ENCODE results near the gene C6orf89.
A peak's percentile ranks its signal among the peaks of the same experiment; 100 is the strongest.

C6orf89 gene

DNA sequence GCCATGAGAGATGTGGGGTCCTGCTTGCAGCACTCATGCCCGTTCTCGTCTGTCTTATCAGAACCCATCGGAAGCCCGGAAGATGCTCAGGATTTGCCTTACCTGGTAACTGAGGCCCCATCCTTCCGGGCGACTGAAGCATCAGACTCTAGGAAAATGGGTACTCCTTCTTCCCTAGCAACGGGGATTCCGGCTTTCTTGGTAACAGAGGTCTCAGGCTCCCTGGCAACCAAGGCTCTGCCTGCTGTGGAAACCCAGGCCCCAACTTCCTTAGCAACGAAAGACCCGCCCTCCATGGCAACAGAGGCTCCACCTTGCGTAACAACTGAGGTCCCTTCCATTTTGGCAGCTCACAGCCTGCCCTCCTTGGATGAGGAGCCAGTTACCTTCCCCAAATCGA lies 77.1 kb downstream of the C6orf89 start:
- peaks cover 13% of the 10 kb centered on the region for H3K27me3 Mint-ChIP-seq (ENCODE audit: low read depth)
- H3K9me3 Mint-ChIP-seq, result no peaks in the 10 kb centered on the region
- H3K4me3 Mint-ChIP-seq, result no peak overlapping the region
- peaks cover 11% of the 10 kb centered on the region for H3K4me1 Mint-ChIP-seq
- peaks cover 9% of the 10 kb centered on the region for H3K36me3 Mint-ChIP-seq (ENCODE audit: low read depth)
- TF ChIP-seq, protein P1, sequence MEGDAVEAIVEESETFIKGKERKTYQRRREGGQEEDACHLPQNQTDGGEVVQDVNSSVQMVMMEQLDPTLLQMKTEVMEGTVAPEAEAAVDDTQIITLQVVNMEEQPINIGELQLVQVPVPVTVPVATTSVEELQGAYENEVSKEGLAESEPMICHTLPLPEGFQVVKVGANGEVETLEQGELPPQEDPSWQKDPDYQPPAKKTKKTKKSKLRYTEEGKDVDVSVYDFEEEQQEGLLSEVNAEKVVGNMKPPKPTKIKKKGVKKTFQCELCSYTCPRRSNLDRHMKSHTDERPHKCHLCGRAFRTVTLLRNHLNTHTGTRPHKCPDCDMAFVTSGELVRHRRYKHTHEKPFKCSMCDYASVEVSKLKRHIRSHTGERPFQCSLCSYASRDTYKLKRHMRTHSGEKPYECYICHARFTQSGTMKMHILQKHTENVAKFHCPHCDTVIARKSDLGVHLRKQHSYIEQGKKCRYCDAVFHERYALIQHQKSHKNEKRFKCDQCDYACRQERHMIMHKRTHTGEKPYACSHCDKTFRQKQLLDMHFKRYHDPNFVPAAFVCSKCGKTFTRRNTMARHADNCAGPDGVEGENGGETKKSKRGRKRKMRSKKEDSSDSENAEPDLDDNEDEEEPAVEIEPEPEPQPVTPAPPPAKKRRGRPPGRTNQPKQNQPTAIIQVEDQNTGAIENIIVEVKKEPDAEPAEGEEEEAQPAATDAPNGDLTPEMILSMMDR (IDR thresholded peaks at IDR 0.05; ENCODE audit: unreplicated experiment in 3 of 3), result no peak
- peak overlapping the region in 1 of 3 experiments; percentile 33 for H3K27ac Mint-ChIP-seq

DNA sequence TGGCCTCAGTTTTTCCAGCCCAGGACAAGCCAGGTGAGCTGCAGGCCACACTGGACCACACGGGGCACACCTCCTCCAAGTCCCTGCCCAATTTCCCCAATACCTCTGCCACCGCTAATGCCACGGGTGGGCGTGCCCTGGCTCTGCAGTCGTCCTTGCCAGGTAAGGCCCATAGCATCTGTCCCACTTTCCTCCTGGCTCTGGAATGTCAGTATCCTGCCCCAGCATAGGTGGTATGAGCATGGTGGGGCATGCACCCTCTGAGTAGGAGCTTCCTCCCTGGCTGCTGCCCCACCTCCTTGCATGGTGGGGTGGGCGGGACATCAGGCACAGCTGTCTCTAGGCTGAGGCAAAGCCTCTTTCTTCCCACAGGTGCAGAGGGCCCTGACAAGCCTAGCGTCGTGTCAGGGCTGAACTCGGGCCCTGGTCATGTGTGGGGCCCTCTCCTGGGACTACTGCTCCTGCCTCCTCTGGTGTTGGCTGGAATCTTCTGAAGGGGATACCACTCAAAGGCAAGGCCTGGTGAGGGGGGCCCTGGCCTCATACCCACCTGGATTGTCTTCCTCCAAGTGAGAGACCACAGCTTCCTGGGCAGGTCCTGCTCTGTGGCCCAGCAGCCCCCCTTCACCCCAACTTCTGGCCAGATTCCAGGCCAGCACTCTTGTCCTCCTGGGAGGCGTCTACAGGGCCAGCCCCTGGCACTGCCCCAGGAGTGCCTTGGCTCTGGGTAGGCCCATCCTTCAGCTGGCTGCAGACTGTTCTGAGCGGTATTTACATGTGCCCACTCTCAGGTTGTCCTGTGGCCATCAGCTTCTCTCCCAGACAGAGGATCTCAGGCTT lies 77.9 kb downstream of the C6orf89 start:
- TF ChIP-seq, protein P1 (IDR thresholded peaks at IDR 0.05; ENCODE audit: unreplicated experiment in 3 of 3), result no peak
- Mint-ChIP-seq H3K9me3 (no peaks in the 10 kb centered on the region), H3K4me1 (peaks cover 11% of the 10 kb centered on the region), H3K27ac (no peak overlapping the region), H3K27me3 (ENCODE audit: low read depth) (peaks cover 13% of the 10 kb centered on the region), H3K4me3 (no peak overlapping the region), H3K36me3 (ENCODE audit: low read depth) (peaks cover 17% of the 10 kb centered on the region)

DNA sequence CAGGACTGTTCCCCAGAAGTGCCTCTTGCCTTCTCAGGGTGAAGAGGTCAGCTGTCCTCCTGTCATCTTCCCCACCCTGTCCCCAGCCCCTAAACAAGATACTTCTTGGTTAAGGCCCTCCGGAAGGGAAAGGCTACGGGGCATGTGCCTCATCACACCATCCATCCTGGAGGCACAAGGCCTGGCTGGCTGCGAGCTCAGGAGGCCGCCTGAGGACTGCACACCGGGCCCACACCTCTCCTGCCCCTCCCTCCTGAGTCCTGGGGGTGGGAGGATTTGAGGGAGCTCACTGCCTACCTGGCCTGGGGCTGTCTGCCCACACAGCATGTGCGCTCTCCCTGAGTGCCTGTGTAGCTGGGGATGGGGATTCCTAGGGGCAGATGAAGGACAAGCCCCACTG lies 78.6 kb downstream of the C6orf89 start:
- peaks cover 22% of the 10 kb centered on the region for H3K36me3 Mint-ChIP-seq (ENCODE audit: low read depth)

DNA sequence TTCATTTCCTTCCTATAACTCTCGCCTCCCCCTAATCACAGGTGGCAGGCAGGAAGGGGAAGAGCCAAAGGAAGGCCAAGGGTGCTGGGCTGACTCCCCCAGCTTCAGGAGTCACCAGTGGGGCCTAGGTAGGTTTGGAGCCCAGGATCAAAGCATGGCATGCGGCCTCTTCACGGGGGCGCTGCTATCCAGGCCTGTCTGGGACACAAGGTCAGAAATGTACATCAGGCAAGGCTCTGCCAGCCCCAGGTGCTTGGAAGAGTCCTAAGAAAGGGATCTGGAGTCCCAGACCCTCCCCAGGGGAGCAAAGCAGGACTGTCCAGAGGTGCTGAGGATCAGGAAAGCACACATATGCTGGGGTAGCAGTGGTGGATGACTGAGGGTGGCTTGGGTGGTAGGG lies 79.2 kb downstream of the C6orf89 start:
- Mint-ChIP-seq H3K36me3 (ENCODE audit: low read depth) (peaks cover 27% of the 10 kb centered on the region), H3K9me3 (no peaks in the 10 kb centered on the region), H3K4me1 (peaks cover 11% of the 10 kb centered on the region), H3K4me3 (no peak overlapping the region), H3K27me3 (ENCODE audit: low read depth) (peaks cover 13% of the 10 kb centered on the region), H3K27ac (no peak overlapping the region)
- TF ChIP-seq, protein P1 (IDR thresholded peaks at IDR 0.05; ENCODE audit: unreplicated experiment in 3 of 3), result no peak

More for the DNA sequence above, 78.6 kb downstream of the C6orf89 start:
- Mint-ChIP-seq H3K4me3 (no peak overlapping the region), H3K4me1 (peaks cover 11% of the 10 kb centered on the region), H3K27me3 (ENCODE audit: low read depth) (peaks cover 13% of the 10 kb centered on the region), H3K9me3 (no peaks in the 10 kb centered on the region), H3K27ac (no peak overlapping the region)
- TF ChIP-seq, protein P1 (IDR thresholded peaks at IDR 0.05; ENCODE audit: unreplicated experiment in 3 of 3), result no peak

DNA sequence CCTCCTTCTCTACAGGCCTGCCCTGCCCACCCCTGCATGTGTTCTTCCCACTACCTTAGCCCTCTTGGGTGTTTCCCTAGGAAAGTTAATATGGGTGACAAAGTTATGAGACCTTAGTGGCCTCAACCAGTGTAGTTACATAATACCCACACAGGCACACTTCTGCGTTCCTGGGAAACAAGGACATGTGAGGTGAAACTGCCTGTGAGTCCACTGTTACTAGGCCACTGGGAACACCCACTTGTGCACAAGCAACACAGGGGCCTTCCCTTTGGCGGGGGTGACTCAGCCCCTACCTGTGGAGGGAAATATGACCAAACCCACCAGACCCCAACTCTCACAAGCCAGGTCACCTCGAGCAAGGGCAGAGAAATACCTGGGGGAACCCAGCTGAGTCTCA lies 81.5 kb downstream of the C6orf89 start:
- Mint-ChIP-seq H3K27me3 (ENCODE audit: low read depth) (peaks cover 10% of the 10 kb centered on the region), H3K4me1 (peaks cover 5% of the 10 kb centered on the region), H3K36me3 (ENCODE audit: low read depth) (peaks cover 40% of the 10 kb centered on the region), H3K27ac (no peak overlapping the region), H3K4me3 (no peak overlapping the region), H3K9me3 (no peaks in the 10 kb centered on the region)
- TF ChIP-seq, protein P1 (IDR thresholded peaks at IDR 0.05; ENCODE audit: unreplicated experiment in 3 of 3), result no peak

DNA sequence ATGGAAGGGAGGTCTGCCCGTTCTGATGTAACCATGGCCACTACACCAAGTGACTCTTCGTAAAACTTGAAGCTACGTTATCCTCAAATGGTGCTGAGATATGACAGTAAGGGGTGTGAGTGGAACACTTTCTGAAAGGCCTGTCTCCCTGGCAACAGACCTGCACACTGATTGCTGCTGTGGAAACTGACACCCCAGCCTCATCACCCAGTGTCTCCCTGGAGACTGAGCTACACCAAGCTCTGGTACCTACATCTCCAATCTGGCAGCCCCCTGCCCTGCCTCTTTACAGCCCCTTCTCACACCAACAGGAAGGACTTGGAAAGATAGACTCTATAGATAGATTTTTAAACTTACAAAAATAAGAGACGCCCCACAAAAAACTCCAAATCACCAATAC lies 82.0 kb downstream of the C6orf89 start:
- Mint-ChIP-seq H3K4me1 (peaks cover 5% of the 10 kb centered on the region), H3K36me3 (ENCODE audit: low read depth) (peaks cover 44% of the 10 kb centered on the region), H3K9me3 (no peaks in the 10 kb centered on the region), H3K4me3 (no peak overlapping the region), H3K27ac (no peak overlapping the region), H3K27me3 (ENCODE audit: low read depth) (peaks cover 8% of the 10 kb centered on the region)
- TF ChIP-seq, protein P1 (IDR thresholded peaks at IDR 0.05; ENCODE audit: unreplicated experiment in 3 of 3), result no peak

Measured in nephron (organoid).